ENCODE results near the gene EVX2. TPM values are rescaled to one million over a fixed set of nuclear protein-coding genes. Genes with fewer than 3 reads are reported as not detected.

Gene EVX2
- total RNA-seq, 2 donors from 2014 or later = 1.2 to 1.6 TPM

GRCh38 chr2:176130957-176131847 is 47.4 kb upstream of the EVX2 start:
- intact Hi-C loops (cut with DNase I) = no loop called here
- WGBS = 49% methylated on average over 15 of the region's 15 CpGs
- no peaks in the 10 kb centered on the region for H3K27me3 ChIP-seq (replicated peaks; ENCODE audit: insufficient read depth)
- H3K4me3 ChIP-seq = peak overlapping the region; percentile 39 to 52
- H3K9me3 ChIP-seq = no peaks in the 10 kb centered on the region
- DNase-seq (ENCODE audit: low spot score) = no peak
- peak overlapping the region; percentile 72 to 81 for H3K27ac ChIP-seq
- TF ChIP-seq, protein P1, sequence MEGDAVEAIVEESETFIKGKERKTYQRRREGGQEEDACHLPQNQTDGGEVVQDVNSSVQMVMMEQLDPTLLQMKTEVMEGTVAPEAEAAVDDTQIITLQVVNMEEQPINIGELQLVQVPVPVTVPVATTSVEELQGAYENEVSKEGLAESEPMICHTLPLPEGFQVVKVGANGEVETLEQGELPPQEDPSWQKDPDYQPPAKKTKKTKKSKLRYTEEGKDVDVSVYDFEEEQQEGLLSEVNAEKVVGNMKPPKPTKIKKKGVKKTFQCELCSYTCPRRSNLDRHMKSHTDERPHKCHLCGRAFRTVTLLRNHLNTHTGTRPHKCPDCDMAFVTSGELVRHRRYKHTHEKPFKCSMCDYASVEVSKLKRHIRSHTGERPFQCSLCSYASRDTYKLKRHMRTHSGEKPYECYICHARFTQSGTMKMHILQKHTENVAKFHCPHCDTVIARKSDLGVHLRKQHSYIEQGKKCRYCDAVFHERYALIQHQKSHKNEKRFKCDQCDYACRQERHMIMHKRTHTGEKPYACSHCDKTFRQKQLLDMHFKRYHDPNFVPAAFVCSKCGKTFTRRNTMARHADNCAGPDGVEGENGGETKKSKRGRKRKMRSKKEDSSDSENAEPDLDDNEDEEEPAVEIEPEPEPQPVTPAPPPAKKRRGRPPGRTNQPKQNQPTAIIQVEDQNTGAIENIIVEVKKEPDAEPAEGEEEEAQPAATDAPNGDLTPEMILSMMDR (IDR thresholded peaks at IDR 0.05) = no peak
- TF ChIP-seq POLR2A (IDR thresholded peaks at IDR 0.05) (no peak), POLR2AphosphoS5 (IDR thresholded peaks at IDR 0.05) (no peak)
- H3K36me3 ChIP-seq = no peaks in the 10 kb centered on the region
- H3K4me1 ChIP-seq (replicated peaks) = no peaks in the 10 kb centered on the region

- WGBS = 2% methylated on average over 35 of the region's 100 CpGs
- DNase-seq (ENCODE audit: low spot score) = no peak
- no peak for TF ChIP-seq POLR2AphosphoS5 (IDR thresholded peaks at IDR 0.05)
- TF ChIP-seq, protein P1 (IDR thresholded peaks at IDR 0.05) = no peak
- Histone ChIP-seq H3K27me3 (replicated peaks; ENCODE audit: insufficient read depth) (no peaks in the 10 kb centered on the region), H3K36me3 (no peaks in the 10 kb centered on the region), H3K4me3 (peak overlapping the region; percentile 39 to 52), H3K9me3 (no peaks in the 10 kb centered on the region), H3K27ac (peak overlapping the region; percentile 72 to 81), H3K4me1 (replicated peaks) (no peaks in the 10 kb centered on the region)
- intact Hi-C loops (cut with DNase I) = no loop called here
Measured at GRCh38 chr2:176130147-176130956, 46.6 kb upstream of the EVX2 start.

DNA sequence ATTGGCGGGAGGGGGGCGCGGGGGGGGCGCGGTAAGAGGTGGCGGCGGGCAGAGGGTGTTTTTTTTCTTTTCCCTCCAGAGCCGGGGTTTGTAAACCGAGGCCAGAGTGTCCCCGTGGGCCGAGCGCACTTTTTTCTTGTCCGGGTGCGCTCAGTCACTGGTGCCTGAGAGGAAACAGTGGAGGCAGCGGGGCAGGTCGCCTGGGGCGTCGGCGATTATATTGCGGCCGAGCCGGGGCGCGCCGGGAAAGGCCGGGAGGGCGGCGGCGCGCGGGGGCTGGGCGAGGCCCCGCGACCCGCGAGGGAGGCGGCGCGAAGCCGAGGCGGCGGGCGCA is 46.0 kb upstream of the EVX2 start:
- no peak for DNase-seq (ENCODE audit: low spot score)

DNA sequence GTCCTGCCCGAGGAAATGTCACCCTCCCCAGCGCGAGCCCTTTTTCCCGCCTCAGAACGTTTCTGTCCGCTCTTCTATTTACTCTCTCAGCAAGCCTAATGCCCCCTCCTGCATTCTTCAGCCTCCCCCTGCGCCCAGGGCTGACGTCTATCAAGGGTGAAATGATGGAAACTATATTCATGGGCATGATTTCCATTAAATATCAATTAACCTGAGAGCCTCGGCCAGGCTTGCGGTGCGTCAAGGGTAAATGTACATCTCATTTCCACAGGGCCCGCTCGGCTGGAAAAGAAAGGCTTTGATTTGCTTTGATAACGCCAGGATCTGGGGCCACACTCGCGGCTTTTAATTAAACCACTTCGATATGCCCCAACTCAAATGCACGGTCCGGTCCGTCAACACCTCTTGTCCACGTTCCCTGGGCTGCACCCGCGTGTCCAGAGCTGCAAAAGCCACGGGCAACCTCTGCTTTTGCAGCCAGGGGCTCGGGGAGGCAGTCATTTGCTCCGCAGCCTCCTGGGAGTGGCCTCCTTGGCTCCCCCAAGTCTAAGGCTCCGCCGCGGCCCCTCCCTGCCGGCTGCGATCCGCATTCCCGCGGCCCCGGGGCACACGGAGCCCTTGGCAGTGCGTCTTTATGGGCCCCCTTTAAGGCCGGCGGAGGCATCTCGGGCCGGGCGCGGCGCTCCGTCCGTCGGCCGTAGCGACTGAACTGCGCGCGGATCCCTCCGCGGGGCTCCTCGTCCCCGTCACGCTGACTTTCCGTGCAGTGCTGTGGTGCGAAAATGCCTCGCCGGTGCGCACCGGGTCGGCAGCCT is 45.4 kb upstream of the EVX2 start, which contains the start of gene HOXD8:
TSS of gene HOXD8 (plus strand) at position 724 of the 815 bp plus-strand sequence. CDS start 662 bp downstream, outside the sequence.
- WGBS = 4% methylated on average over 64 of the region's 64 CpGs
- H3K4me1 ChIP-seq (replicated peaks) = no peaks in the 10 kb centered on the region
- no peaks in the 10 kb centered on the region for H3K9me3 ChIP-seq
- intact Hi-C loops (cut with DNase I) = loop anchor here (5.0 to 10.0 kb wide), 2 partner anchors 686 to 1018 kb away; no protein-coding TSS in a partner anchor
- no peaks in the 10 kb centered on the region for H3K36me3 ChIP-seq
- H3K27ac ChIP-seq = peak within 1 kb of the TSS; percentile 72 to 81
- DNase-seq (ENCODE audit: low spot score) = no peak
- TF ChIP-seq POLR2A (IDR thresholded peaks at IDR 0.05) (no peak), POLR2AphosphoS5 (IDR thresholded peaks at IDR 0.05) (peak; percentile 48)
- TF ChIP-seq, protein P1 (IDR thresholded peaks at IDR 0.05) = peak in 1 of 4 experiments; percentile 20
- peak within 1 kb of the TSS; percentile 39 to 52 for H3K4me3 ChIP-seq
- H3K27me3 ChIP-seq (replicated peaks; ENCODE audit: insufficient read depth) = no peaks in the 10 kb centered on the region

More for the DNA sequence above, 46.0 kb upstream of the EVX2 start:
- TF ChIP-seq POLR2A (IDR thresholded peaks at IDR 0.05) (no peak), POLR2AphosphoS5 (IDR thresholded peaks at IDR 0.05) (no peak)
- TF ChIP-seq, protein P1 (IDR thresholded peaks at IDR 0.05) = no peak
- 2% methylated on average over 43 of the region's 43 CpGs for WGBS
- Histone ChIP-seq H3K4me1 (replicated peaks) (no peaks in the 10 kb centered on the region), H3K4me3 (peak overlapping the region; percentile 39 to 52), H3K36me3 (no peaks in the 10 kb centered on the region), H3K27me3 (replicated peaks; ENCODE audit: insufficient read depth) (no peaks in the 10 kb centered on the region), H3K27ac (peak overlapping the region; percentile 72 to 81), H3K9me3 (no peaks in the 10 kb centered on the region)
- intact Hi-C loops (cut with DNase I) = loop anchor here (5.0 to 10.0 kb wide), 2 partner anchors 685 to 1018 kb away; no protein-coding TSS in a partner anchor

Data from prostate gland (tissue), 2 donors.